ENCODE results near the gene LAMC1.

DNA sequence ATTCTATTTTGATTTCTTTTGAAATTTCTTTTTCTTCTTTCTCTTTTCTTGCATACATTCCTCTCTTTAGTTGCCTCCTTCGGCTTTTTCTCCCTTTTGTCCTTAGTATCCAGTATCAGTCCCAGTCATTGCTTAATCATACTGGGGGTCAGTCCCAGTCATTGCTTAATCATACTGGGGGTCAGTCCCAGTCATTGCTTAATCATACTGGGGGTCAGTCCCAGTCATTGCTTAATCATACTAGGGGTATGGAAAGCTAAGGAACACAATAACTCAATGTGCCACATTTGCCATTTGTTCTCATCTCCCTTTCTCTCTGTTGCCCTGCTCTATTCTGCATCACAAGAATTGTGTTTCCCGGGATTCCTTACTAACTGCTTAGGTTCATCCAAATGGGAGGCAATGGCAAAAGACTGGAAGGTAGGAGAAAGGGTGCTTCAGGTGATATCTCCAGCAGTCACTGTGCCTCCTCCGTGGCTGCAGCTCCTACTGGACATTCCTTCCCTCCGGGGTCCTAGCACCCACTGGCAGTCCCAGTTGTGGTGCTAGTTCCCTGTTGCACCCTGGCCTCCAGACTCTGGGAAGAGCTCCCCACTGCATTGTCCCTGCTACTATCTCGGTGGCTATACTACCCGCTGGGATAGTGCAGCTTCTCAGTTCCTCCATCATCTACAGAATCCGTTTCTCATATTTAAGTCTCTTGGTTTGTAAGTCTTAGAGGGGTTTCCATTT lies 32.6 kb upstream of the LAMC1 start:
- TF ChIP-seq, protein P1, sequence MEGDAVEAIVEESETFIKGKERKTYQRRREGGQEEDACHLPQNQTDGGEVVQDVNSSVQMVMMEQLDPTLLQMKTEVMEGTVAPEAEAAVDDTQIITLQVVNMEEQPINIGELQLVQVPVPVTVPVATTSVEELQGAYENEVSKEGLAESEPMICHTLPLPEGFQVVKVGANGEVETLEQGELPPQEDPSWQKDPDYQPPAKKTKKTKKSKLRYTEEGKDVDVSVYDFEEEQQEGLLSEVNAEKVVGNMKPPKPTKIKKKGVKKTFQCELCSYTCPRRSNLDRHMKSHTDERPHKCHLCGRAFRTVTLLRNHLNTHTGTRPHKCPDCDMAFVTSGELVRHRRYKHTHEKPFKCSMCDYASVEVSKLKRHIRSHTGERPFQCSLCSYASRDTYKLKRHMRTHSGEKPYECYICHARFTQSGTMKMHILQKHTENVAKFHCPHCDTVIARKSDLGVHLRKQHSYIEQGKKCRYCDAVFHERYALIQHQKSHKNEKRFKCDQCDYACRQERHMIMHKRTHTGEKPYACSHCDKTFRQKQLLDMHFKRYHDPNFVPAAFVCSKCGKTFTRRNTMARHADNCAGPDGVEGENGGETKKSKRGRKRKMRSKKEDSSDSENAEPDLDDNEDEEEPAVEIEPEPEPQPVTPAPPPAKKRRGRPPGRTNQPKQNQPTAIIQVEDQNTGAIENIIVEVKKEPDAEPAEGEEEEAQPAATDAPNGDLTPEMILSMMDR (conservative IDR thresholded peaks at IDR 0.05 in 1 of 2, IDR thresholded peaks at IDR 0.05 in 1 of 2; ENCODE audit: extremely low read depth in 1 of 2, insufficient read depth in 1 of 2, low read depth in 1 of 2, low read length in 2 of 2), result no peak
- no peak for TF ChIP-seq EZH2 (IDR thresholded peaks at IDR 0.05; ENCODE audit: borderline replicate concordance, low read length)
